GM21447 (cell line): Measurements from ENCODE around the gene FOXC1.

ENCODE experiments used
- ATAC-seq: cut with Tn5 transposase; IDR thresholded peaks from one replicate; pipeline ENCODE4 v1.9.1; 2021; ENCODE audit not compliant: unreplicated experiment

The FOXC1 gene

DNA sequence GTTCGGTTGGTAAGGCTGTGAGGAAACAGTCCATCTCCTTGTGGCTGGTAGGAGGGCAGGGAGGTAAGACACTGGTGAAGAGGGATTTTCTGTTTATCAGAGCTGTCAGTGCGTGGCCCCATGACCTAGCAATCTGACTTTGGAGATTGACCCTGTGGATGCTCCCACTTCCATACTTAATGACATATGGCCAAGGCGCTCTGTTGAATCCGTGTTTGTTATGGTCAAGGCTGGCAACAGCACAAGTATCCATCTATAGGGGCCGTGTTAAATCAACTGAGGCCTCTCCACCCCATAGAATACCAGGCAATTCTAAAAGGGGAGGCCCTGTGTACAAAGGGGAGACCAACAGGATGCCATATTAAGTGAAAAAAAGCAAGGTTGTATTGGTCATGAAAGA, 25.6 kb upstream of the FOXC1 start:
- ATAC-seq = no peak

DNA sequence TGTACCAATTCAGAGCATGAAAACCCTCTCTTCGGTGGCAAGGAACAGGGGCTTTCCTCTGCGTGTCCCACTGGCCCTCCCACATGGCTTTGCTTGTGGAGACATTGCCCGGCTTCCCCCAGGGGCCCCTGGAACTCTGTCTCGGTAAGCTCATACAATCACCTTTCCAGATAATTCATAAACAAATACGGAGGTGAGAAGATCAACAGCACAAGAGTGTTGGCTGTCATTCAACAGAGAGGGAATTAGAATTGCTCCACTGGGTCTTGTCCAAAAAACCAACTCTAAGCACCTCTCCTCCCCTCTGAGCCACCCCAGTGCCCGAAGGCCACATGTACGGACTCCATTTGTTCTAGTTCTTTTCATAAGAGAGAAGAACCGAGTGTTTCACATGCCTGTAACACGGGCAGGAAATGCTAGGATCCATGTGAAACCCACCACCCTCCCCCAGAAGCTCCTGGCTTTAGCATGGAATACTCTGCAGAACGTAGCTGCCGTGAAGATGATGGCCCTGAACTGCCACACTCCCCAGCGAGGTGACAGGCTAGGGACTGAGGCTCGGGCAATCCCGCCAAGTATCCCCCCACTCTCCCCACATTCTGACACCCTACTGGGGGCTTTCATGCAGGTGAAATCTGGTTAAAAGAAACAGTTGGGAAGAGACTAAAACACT, 24.6 kb upstream of the FOXC1 start:
- no peak for ATAC-seq

DNA sequence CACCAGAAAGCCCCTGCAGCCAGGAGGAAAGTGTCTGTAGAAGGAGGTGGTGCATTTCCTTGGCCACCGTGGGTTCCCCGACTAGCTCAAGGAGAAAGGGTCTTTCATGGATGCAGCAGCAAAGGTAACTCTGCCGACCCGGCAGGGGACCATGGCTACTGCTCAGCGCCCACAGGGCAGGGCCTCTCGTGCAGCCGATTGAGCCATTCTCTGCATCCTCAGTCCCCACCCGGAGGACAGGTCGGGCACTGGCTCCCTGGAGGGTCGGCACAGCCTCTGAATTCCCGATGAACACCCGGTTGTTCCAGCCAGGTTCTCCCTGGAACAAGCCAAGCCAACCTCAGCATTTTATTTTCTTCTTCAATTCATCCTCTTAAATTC, 24.1 kb upstream of the FOXC1 start:
- no peak for ATAC-seq

DNA sequence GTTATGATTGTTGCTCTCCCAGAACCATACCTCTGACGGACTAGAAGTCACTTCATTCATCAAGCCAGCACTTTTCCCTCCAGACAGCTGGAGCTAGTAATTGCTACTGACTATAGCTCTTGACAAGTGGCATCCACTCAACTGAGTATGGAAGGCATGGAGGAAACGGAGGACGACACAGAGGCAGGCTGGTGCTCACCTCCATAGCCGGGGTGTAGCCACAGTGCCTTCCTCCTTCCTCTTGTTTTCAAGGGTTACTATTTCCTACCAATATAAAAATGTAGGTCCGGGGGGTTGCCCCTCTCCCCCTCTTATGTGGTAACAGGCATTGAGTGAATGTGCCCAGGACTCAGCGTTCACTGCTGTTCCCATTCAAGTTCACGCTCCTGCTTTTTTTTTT, 23.5 kb upstream of the FOXC1 start:
- no peak for ATAC-seq

DNA sequence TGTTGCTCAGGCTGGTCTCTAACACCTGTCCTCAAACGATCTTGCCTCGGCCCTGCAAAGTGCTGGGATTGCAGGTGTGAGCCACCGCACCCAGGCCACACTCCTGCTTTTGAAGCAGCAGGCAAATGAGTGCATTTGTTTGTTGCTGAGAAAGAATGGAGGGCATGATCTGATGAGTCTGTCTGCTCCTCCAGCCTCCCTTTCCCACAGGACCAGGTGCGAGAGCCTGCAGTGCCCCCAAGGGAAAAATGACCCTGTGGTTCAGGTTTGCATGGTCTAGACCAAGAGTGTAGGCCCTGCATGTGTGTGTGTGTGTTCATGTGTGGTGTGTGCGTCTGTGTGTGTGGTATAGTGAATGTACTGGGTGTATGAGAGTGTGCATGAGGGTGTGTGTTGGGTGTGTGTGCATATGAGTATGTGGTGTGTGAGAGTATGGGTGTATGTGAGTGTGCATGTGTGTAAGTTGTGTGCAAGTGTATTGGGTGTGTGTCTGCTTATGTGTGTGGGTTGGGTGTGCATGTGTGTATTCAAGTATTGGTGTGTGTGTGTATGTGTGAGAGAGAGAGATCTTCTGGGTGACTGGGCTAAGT, 22.8 kb upstream of the FOXC1 start:
- ATAC-seq = no peak

DNA sequence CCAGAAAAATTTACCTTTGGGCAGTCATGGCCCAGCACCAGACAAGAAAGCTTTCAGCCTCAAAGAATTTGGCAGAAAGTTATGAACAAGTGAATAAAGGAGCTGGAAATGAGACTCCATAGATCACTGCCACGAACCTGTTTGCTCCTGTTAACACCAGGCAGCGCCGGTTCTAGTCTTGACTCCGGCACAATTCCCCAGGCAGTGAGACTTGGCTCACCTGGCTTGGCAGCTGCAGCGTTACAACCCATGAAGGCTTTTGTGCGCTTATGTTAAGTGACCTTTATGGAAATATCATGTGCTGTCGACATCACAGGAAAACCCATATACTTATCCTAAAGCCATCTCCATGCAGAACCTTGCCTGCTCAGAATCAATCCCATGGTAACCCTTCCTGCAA, 22.2 kb upstream of the FOXC1 start:
- no peak for ATAC-seq

DNA sequence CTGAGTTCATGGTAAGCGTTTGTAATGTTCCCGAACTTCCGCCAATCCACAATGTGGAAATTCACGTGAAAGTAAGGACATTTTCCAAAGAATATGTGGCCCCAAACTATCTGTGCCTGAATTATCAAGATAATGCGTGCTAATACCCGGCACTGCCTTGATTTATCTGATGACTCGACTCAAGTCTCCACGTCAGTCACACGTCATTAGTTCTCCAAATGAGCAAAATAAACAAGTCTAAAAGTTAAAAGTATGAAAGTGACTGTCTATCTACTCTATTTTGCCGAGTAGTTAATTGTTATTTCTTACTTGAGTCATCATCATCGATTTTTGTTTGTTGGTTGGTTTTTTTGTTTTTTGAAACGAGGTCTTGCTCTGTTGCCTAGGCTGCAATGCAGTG, 21.7 kb upstream of the FOXC1 start:
- ATAC-seq = no peak

DNA sequence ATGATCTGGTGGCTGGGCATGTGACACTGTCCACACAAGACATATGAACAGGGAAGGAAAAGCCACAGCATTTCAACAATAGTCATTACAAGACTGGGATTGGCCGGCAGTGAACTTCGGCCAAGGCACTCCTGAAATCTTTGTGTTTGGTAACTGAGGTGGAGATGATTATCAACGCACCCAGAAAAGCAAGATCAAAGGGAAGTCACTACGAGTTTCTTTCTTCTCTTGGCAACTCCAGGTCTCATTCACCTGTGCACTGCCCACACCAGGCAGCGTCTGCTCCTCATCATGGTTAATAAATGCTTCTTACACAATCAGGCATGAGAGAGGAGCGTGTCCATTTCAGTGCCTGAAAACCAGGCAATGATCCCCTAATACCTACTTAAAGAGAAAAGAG, 20.5 kb upstream of the FOXC1 start:
- ATAC-seq = no peak

DNA sequence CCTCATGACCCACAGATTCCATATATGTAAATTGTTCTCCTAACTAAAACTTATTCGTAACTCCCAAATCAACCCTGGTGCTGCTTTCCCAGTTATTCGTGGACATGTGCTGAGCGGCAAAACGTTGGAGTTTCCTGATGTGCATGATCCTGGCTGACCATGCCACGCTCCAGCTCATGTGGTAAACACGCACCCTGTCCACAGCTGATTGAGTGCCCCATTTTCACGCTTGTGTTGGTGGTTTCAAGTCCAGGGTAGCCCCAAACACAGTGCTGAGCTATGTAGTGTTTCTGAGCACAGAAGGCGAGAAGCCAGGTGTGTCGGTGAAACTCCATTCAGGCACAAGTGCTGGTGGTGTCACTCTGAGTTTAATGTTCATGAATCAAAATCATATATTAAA, 19.1 kb upstream of the FOXC1 start:
- no peak for ATAC-seq

DNA sequence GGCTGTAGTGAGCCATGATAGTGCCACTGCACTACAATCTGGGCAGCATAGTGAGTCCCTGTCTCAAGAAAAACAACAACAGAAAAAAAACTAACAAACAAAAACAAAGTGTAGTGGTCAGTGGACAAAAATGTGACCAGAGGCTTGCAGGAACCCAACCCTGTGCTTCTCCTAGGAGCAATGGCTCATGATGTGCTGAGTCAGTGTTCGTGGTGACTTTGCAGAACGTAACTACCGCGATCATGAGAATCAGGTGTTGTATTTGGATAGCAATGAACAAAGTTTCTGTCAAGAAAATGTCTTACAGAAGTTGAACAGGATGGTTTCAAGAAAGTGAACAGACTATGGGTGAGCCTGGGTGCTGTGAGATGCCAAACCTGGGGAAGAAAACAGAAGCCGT, 18.5 kb upstream of the FOXC1 start:
- ATAC-seq = no peak

DNA sequence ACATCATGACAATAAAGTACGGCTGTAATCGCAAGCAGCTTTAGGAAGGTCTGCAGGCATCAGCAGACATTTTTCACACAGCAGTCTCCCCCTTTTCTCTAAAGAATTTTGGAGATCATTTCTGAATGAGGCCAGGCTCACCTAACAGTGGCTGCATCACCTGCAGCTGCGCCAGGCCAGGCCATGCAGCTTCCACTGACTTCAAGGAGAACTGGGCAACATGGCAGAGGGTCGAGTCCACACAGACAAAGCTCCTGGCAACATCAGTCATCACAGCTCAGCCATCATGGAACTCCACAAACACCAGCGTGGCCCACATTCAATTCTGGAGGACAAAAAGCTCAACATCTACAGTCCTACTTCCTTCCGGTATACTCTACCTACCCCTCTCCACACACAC, 17.8 kb upstream of the FOXC1 start:
- no peak for ATAC-seq

DNA sequence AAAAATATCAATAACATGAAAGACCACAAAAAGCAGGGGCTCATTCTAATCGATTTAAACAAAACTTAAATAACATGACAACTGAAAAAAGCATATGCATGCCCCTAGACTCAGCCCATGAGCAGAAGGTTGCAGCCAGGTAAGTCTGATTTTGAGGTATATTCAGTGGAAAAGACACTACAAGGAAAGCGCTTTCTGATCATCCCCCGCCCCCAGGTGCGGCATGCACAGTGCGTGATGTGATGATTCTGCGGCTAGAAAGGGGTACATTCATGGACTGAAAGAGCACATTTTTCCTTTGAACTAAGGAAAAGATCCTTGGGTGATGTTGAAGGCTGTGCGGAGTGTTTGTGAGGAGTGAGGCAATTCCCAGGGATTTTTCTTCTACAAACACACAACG, 16.9 kb upstream of the FOXC1 start:
- no peak for ATAC-seq

DNA sequence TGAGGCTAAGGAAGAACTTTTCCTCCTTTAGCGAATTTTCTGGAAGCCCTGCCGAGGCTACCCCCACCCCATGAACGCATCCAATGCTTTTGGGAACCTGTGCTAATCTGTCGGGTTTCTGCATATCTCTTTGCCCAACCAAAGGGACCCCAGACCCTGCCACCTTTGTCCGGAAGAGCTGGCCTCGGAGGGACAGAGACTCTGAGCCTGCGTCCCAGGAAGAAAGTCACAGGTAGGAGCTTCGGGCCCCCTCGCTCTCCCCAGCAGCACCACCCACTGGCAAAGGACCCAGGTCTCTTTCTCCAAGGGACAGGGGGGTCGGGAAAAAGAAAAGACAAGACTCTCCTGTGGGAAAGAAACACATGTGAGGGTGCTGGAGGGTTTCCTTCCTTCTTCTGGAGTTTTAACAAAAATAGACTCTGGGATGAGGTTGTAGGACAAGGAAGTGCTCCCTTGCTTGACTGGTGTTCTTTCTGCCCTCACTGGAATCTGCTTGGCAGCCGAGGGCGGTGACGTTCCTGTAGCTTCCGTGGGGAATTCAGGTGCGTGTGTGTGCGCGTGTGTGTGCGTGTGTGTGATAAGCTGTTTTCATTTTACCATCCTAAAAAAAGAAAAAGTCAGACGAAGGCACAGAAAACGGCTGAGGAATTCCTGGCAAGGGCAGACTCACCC, 16.3 kb upstream of the FOXC1 start:
- no peak for ATAC-seq

DNA sequence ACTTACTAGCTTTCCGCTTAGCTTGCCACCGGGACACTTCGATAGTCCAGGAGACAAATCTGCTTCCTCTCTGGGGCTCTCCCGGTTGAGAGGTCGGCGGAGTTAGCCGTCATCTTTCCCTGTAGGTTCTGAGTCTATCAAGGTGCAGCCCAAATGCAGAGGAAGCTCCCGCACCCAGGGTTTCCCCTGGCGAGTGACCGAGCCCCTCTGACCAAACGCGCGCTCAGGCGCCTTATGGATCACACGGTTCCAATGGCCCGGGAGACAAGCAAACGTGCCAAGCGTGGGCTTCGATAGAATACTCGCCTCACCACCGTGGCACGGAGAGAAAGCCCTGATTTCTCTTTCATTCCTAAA, 15.8 kb upstream of the FOXC1 start:
- ATAC-seq = no peak

DNA sequence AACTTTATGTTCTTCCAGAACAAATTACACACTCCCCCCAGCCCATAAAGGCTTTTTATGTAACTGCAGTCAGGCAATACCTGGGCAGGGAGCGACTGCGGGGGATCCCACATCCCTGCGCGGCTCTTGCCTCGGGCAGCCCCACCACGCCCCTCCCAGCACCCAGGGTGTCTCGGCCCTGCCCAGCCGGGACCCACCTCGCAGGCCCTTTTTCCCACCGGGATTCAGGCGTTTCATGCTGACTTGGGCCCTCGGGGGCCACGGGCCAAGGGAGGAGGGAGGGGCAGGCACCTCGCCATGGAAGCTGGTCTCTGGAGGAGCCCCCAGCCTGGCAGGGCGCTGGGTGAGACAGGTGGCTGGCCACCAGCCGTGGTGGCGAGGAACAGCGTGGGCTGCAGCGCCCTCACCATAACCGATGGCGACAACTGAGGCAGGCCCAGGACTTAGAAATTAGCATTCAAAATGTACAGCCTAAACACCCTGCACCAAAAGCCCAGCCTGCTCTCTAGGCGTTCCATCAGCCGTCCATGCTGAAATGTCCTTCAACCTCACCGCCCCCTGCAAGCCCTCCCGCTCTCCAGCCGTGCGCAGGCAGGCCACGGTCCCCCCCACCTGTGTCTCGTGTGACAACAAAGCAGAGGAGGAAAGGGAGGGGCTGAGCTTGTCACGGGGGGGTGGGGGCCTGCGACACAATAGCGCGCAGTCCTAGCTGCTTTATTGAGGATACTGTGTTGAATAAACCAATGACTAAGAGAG, 15.1 kb upstream of the FOXC1 start:
- no peak for ATAC-seq

DNA sequence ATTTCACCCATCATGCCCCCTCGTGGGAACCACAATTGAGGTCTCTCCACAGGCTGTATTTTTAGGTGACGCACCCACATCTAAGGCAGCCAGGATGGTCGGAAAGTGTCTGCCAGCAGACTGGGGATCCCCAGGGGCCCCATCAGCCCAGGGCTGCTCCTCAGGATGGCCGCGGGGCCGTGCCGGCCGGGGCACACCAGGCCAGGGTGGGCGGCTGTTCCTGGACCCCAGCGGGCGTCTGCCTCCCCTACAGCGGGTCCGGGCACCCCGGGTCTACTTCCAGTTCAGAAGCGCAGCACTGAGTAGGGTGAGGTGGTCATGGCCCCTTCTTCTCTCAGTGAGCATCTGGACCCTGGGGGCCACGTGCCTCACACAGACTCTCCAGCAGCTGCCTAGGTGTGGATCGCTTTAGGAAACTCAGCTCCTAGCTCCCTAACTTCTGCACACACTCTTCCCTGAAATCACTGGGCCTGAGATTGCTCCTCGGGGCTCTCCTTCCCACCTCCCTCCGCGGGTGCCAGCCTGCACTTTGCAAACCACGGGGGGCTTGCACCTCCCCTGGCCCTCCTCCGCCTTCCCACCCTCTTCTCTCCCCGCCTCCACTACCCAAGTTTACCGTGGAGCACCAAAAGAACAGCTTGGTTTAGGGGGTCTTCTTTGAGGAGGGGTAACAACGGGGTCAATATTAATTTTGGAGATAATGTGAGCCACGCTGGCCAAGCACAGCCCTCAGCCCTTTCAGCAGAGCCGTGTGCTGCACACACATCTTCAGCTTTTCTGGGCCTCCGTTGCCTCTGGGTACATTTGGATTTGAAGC, 14.2 kb upstream of the FOXC1 start:
- no peak for ATAC-seq

DNA sequence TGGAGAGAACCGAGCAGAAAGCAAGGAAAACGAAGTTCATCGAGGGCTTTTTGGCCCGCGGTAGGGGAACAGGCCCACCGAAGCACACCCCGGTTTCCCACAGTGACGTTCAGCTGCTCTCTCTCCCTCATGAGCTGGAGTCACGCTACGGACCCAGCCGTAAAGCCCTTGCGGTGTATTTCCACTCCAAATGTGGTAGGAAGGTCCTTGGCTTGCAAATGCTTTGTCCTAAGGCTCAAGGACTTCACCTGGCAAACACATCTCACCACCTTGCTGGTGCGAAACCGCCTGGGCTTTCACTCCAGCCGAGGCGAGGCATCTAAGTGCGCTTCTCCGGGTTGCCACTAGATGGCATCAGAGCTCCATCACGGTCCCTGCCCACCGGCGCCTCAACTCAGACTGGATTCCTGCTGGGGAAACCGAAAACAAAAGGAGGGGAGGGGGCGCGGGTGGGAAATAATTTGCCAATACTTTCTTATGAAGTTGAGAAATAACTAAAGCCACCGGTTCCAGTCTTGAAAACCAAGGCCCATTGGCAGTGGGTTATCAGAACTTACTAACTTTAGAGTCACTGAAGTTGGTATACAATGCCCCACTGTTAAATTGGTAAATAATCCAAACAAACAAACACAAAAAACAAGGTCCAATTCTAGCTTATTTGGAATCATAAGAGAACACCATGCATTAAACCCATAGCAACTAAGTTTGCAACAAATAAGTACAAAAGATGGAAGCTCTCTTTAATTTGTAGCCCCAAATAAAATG, 13.4 kb upstream of the FOXC1 start:
- ATAC-seq = no peak

DNA sequence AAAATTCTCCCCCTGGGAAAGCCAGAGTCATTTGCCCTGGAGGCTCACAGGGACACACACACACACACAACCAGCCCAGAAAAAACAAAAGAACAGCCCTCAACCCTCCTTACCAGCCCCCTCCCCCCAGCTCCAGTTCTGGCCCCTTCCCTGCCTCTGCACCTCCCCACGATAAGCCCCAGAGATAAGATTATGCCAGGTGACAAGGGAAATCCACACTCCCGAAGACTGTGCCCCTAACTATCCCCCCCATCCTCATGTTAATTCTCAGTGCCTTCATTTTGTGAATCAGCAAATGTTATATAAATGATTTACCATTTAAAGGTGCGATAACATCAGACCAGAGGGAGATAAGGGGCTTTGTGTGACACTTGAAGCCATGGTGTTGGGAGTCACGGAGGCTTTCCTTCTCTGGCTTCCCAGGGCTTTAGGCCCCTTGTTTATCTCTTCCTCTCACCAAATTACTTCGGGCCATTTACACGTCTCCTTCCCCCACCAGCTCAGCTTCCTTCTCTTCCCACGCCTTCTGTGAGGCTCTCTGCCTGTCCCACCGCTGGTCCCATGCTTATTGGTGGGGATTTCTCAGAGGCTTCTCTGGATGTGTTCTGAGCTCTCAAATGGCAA, 12.5 kb upstream of the FOXC1 start:
- no peak for ATAC-seq

DNA sequence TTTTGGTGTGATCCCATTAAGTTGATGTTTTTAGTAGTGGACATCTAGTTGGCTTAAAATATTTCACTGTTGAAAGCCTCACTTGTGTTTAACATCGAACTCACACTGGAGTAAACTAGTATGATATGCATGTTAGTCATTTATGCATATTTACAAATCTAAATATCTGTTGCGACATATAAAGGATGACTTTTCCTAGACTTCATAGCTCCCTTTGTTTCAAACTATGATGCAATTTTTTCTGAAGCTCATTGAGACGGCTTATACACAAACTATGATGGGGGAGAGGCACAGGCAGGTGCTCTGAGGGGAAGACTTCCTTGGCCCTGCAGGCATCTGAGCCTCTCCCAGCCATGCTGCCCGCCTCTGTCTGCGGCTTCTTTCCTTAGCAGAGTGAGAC, 11.8 kb upstream of the FOXC1 start:
- ATAC-seq = no peak

DNA sequence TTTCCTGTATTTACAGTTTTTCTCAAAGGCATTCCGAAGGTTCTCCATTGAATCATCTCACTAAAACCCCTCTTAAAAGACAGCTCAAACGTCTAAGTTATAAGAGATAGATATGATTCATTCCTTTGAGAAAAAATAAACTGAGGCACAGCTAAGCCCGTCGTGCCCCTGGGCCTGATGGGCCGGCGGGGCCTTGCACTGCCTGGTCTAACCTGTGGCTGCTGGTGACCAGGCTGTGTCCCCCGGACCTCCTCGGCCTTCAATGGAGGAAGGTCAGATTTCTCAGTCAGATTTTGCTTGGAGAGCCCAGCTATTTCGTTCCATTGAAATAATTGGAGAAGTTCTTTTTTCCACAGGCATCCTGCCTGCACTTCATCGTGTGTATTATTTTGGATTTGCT, 11.3 kb upstream of the FOXC1 start:
- no peak for ATAC-seq
